HG02763 (cell line): ENCODE results near the gene LRRC49.
"Not testable (repeated sequence)": the region's sequence is repeated elsewhere in the genome, so short reads cannot be mapped to it uniquely, and the experiment has no call there.

Source experiments
- ATAC-seq: cut with Tn5 transposase; IDR thresholded peaks from one replicate; pipeline ENCODE4 v1.9.1; 2021; ENCODE audit warnings: mild to moderate bottlenecking, moderate library complexity; ENCODE audit not compliant: unreplicated experiment

LRRC49 gene

DNA sequence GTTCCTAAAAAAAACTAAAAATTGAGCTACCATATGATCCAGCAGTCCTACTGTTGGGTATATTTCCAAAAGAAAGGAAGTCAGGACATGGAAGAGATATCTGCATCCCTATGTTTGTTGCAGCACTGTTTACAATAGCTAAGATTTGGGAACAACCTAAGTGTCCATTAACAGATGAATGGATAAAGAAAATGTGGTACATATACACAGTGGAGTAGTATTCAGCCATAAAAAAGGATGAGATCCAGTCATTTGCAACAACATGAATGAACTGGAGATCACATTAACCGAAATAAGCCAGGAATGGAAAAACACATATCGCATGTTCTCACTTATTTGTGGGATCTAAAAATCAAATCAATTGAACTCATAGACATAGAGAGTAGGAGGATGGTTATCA, 29.5 kb downstream of the LRRC49 start:
- no peak for ATAC-seq

DNA sequence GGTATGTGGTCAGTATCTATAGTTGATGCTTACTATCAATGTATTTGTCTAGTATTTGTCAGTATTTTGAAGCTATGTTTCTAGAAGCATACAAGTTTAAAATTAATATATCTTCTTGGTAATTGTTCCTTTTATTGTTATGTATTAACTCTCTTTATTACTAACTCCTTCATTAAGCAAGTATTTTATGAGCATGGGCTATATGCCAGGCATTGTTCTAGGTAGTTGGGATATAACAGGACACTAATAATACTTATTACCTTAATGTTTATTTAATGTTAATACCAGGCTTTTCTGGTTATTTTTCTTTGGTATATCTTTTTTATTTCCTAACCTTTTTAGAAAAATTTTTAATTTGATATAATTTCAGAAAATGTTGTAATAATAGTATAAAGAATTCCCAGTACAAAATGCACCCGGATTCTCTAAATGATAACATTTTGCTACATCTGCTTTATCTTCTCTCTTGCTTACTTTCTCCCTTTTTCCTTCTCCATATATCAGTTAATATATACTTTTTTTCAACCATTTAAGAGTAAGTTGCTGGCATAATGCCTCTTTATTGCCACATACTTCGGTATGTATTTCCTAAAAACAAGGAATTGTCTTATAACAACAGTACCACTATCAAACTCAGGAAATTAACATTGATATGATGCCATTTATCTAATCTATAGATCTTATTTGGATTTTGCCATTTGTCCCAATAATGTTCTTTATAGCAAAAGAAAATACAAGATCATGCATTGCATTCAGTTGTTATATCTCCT, 30.9 kb downstream of the LRRC49 start:
- no peak for ATAC-seq

DNA sequence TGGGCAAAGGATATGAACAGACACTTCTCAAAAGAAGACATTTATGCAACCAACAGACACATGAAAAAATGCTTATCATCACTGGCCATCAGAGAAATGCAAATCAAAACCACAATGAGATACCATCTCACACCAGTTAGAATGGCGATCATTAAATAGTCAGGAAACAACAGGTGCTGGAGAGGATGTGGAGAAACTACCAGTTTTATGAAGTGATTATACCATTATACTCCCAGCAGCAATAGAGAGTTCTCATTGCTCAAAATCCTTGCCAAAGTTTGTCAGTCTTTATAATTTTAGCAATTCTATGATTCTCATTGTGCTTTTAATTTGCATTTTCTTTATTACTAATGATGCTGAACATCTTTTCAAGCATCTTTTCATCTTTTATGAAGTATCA, 34.3 kb downstream of the LRRC49 start:
- ATAC-seq: not testable (repeated sequence)

DNA sequence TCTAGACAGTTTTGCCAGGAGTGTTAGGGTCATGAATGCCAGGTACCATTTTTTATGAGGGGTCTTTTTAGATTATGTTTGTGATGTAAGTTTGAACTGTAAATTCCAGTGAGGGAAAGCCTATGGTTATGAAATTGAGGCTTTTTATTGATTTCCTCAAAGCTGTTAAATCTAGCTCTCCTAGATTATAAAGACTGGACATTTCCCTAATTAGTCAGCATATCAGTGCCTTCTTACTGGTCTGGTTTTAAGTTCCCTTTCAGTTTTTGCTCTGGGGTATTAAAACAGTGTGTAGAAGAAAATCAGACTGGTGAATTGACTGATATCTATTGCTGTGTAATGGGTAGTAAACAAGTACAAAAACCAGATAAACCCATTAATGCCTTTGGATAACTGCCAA, 39.2 kb downstream of the LRRC49 start:
- no peak for ATAC-seq

DNA sequence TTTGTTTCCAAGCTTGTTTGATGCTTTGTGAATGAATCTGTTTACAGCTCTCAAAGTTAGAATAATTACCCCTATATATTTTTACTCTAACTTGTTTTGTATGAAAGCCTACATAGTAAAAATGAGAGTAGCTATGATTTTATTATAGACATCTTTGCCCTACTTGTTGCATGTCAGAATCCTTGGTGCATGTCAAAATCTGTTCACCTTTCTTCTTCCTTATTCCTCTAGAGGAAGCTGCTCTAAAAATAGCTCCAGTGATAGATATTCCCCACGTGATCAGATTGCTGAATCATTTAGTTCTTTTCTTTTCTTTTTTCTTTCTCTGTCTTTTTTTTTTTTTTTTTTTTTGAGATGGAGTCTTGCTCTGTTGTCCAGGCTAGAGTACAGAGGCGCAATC, 39.8 kb downstream of the LRRC49 start:
- no peak for ATAC-seq

DNA sequence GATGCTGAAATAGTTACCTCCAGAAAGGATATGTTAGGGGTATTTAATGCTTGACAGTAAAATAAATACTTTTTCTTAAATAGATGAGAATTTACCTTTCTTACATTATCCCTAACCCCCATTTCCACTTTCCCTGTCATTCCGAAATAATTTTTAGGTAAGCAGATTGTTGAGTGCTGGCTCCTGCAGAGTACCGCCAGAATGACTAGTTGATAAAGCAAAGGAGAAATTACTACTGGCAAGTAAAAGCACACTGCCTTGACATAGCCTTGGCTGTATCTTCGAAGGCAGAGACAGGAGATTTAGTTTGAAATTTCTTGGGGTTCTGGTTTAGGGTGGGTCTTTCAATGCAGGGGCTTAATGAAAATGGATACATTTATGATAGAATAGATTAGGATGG, 40.8 kb downstream of the LRRC49 start:
- ATAC-seq: no peak

DNA sequence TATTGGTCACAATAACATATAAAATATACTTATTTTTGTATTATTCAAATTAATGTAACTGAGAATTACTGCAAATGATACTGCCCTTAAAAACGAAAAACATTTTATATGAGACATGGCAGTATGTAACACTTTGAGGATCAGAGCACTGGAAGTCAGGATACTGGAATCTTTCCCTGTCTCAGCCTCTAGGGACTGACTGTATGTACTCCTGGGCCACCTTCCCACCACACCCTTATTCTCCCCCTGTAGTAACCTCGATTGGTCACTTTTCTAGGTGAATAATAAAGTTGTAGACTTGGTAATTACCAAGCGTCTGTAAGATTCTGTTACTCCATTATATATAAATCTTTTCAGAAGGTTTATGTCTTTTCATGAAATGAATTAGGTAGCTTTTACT, 43.0 kb downstream of the LRRC49 start:
- ATAC-seq: no peak

DNA sequence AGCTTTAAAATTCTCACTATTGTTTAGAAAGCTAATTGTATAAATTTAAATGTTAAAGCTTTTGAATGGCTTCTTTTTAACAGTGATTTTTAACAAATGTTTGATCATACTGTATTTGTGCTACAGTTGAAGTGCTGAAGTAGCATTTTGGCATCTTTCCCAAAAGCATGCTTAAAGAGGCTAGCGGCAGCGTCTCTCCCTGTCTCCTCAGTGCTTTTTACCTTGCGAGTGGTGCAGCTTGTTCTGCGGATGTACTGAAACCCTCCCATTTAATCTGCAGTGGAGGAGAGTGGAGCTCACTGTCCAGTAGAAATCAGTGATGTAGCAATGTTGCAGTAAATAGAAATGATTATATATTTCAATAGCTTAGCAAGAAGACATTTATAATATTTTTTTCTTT, 43.7 kb downstream of the LRRC49 start:
- ATAC-seq: no peak

DNA sequence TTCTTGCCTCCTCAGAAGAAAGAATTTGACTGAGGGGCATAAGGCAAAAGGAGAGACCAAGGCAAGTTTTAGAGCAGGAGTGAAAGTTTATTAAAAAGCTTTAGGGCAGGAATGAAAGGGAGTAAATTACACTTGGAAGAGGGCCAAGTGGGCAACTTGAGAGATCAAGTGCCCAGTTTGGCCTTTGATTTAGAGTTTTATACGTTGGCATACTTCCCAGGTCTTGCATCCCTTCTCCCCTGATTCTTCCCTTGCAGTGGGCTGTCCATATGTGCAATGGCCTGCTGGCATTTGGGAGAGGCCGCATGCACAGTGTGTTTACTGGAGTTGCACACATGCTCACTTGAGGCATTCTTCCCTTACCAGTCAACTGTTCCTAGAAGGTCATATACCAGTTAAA, 50.7 kb downstream of the LRRC49 start:
- not testable (repeated sequence) for ATAC-seq

DNA sequence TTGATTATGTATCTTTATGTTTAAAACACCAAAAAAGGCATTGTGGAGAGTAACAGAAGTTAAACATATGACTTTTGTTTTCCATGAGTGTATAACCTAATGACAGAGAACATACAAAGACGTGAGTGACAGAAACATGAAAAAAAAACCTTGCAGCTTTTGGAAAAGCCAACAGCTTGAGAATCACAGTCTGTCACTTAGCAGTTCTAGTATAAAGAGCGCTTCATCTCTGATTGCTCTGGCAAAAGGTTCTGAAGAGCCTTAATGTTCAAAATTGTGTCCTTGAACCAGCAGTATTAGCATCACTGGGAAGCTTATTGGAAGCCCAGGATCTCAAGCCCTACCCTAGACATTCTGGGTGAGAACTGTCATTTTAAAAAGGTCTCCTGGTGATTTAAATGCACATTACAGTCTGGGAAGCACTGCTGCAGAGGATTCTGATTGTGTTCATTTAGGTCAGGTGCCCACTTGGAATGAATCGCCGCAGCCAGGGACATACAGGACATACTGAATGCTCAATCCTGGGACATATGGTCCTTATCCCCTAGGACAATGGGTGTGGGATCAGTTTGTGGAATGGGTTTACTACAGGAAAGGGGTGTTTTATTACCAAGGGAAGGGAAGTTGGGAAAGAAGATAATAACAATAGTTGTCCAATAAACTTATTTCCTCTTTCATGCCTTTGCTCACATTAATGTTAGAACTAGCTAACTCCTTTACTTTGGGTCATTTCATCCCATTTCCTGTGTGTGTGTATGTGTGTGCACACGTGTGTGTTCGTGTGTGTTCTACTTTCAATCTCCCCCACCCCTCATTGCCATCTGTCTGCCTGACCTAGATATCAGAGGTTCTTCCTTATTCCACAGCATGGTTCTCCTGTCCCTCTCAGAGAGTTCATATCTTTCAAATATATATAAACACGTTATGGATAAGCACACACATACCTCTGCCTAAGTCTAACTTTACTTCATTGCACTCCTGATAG, 55.0 kb downstream of the LRRC49 start:
- ATAC-seq: no peak

DNA sequence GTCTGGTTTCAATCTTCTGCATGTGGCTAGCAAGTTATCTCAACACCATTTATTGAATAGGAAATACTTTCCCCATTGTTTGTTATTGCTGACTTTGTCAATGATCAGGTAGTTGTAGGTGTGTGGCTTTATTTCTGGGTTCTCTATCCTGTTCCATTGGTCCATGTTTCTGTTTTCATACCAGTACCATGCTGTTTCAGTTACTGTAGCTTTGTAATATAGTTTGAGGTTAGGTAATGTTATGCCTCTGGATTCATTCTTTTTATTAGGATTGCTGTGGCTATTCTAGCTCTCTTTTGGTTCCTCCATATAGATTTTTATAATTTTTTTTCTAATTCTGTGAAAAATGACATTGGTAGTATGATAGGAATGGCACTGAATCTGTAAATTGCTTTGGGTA, 58.3 kb downstream of the LRRC49 start:
- no peak for ATAC-seq

DNA sequence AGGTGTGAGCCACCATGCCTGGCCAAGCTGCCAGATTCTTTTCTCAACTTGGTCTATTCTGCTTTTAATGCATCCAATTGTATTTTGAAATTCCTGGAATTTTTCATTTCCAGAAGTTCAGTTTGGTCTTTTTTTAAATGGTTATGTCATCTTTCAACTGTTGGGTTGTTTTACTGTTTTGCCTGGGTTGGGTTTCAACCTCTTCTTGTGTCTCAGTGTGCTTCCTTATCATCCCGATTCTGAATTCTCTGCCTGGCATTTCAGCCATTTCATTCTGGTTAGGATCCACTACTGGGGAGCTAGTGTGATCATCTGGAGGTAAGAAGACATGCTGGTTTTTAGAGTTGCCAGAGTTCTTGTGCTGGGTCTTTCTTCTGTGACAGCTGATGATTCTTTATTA, 61.5 kb downstream of the LRRC49 start:
- ATAC-seq: no peak

DNA sequence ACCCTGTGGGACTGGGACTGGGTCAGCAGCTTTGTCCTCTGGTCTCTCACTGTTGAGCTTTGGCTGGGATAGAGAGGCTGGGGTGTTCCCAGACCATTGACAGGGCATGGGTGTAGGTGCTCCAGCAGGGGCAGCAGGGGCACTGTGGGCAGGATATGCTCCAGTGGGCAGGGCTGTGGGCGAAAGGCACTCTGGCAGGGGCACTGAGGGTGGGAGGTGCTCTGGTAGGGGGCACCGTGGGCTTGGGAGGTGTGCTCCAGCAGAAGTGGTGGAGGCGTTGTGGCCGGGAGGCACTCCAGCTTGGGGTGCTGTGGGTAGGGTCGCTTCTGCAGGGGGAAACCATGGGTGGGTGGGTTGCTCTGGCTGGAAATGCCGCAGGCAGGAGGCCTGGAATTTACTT, 62.1 kb downstream of the LRRC49 start:
- no peak for ATAC-seq

DNA sequence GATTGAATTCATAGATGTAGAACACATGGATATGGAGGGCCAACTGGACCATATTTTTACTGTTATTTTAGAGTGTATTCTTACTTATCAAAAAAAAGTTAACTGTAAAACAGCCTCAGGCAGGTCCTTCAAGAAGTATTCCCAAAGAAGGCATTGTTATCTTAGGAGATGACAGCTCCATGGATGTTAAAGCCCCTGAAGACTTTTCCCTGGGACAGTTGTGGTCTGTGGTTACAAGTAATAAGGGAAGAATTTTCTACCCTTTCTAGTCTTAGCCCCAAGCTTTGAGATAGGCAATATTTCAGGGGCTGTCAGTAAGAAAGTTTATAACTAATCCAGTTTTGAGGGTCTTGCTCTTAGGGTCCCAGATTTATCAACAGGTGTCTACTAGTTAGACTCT, 62.5 kb downstream of the LRRC49 start:
- no peak for ATAC-seq

DNA sequence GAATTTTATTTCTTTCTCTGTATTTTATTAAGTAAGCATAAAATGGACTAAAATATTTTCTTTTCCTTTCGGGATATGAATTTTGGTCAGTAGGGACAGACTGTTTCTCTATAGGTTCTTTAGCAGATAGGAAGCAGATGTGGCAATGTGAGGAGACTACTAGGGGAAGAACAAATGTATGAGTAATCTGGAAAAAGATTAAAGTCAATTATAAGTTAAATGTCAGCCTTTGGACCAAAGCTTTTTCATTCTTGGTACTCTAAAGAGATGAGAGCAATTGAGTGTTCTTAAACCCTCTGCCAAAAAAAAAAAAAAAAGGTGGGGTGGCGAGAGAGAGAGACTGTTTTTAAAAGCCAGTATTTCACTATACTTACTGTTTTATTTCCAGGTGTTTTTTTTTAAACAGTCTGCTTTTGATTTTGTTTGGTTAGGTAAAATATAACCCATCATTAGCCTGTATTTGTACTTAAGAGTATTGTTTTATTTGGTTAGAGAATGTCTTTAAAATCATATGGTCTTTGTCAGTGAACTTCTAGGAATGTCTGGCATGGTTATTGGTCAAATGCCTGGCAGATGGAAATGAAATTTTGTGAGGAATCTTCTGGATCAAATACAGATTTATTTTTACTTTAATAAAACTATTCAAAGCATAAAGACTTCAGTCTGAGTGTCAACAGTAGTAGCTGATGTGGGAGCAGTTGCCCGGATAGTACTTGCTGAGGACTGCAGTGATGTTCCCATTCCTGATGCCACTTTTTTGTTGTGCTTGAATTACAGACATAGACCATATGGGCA, 63.8 kb downstream of the LRRC49 start:
- no peak for ATAC-seq

DNA sequence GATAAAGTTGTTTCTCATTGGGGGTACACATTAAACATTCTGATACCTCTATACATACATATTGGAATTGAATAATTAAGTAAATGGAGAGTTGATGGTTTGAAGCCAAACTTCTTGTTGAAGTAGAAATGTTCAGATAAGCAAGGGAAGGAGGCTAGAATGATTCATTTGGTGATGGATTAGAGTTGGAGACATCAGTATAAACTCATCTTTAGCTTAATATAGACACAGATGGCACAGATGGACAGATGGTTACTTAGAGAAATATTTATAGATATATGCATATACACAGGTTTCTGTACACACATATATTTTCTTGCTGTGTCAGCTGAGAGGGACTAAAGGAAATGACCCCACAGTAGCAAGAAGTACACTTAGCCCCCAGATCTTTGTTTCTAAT, 69.5 kb downstream of the LRRC49 start:
- ATAC-seq: no peak

DNA sequence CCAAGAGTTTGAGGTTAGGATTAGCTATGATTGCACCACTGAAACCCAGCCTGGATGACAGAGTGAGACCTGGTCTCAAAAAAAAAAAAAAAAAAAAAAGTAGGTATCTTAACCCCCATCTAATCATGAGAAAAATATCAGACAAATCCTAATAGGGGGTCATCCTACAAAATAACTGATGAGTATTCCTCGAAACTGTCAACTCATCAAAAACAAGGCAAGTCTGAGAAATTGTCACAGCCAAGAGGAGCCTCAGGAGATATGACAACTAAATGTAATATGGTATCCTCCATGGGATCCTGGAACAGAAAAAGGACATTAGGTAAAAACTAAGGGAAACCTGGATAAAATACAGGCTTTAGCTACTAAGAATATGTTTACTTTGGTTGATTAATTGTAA, 70.6 kb downstream of the LRRC49 start:
- no peak for ATAC-seq

DNA sequence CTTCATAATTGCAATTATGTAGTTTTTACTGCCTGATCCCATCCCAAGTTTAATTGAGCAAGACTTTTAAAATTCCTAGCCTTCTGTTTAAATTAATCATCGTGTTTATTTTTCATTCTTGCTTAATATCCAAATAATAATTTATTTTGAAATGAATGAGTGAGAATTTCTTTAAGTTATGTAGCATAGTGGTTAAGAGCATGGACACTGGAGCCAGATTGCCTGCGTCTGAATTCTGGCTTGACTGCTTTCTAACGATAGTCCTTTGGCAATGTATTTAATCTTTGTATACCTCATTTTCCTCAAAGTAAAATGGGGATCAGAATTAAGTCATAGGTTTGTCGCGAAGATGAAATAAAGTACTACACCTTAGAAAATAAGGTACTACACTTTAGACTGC, 71.4 kb downstream of the LRRC49 start:
- no peak for ATAC-seq

DNA sequence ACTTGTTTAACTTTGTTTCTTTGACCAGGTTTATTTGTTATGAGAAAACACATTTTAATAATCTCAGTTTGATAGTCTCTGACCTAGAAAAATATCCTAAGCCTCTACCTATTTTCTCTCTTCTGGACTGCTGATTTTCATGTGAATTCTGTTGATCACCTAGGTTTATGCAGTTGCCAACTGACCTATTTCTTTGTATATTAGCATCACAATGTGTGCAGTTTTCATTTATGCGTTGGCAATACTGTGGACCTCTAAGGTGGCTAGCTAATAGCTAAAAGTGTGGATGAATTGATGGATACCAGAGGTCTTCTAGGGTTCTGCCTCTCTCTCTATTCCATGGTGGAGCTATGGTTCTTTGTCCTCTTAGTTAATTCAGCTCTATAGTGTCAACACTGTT, 72.1 kb downstream of the LRRC49 start:
- no peak for ATAC-seq

DNA sequence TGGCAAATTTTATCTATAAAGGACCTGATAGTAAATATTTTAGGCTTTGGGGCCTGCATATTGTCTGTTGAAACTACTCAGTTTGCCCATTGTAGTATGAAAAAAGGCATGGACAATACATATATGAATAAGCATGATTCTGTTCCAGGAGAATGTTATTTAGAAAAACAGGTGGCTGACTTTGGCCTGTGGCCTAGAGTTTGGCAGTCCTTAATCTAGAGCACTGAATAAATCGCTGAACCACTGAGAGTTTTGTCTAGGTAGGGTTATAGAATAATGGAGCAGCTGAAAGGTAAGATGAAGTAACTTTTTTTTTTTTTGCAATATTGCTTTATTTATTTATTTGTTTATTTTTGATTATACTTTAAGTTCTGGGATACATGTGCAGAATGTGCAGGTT, 75.0 kb downstream of the LRRC49 start:
- no peak for ATAC-seq
